Measurements from ENCODE around the gene RUNX3.
"Not testable (repeated sequence)": the region's sequence is repeated elsewhere in the genome, so short reads cannot be mapped to it uniquely, and the experiment has no call there.

RUNX3 gene

GRCh38 chr1:24930260-24931145 lies at the start of gene RUNX3:
Gene RUNX3 (minus strand): TSS chr1:24930276. CDS start chr1:24929868, 408 bp downstream.
- Mint-ChIP-seq H3K27me3 (peaks cover 41% of the 10 kb centered on the region), H3K36me3 (ENCODE audit: low read depth) (peaks cover 35% of the 10 kb centered on the region), H3K4me3 (peak within 1 kb of the TSS; percentile 89), H3K4me1 (ENCODE audit: low read depth) (peaks cover 57% of the 10 kb centered on the region), H3K27ac (peak within 1 kb of the TSS; percentile 93), H3K9me3 (no peaks in the 10 kb centered on the region)
- intact Hi-C loops (cut with micrococcal nuclease) = no loop called here

GRCh38 chr1:24979232-24979631 lies 49.2 kb upstream of the RUNX3 start:
- Mint-ChIP-seq H3K9me3 (peaks cover 30% of the 10 kb centered on the region), H3K4me1 (ENCODE audit: low read depth) (peaks cover 20% of the 10 kb centered on the region), H3K27ac (peak overlapping the region; percentile 24), H3K27me3 (peaks cover 22% of the 10 kb centered on the region)
- H3K36me3 Mint-ChIP-seq (ENCODE audit: low read depth); intact Hi-C loops (cut with micrococcal nuclease); H3K4me3 Mint-ChIP-seq: not testable (repeated sequence)

GRCh38 chr1:24978383-24979032 lies 48.4 kb upstream of the RUNX3 start:
- H3K4me1 Mint-ChIP-seq (ENCODE audit: low read depth) = peaks cover 20% of the 10 kb centered on the region

GRCh38 chr1:24975391-24975790 lies 45.3 kb upstream of the RUNX3 start:
- no peaks in the 10 kb centered on the region for H3K36me3 Mint-ChIP-seq (ENCODE audit: low read depth)
- peaks cover 48% of the 10 kb centered on the region for H3K4me1 Mint-ChIP-seq (ENCODE audit: low read depth)
- H3K4me3 Mint-ChIP-seq = no peak overlapping the region
- H3K27me3 Mint-ChIP-seq = peaks cover 18% of the 10 kb centered on the region
- intact Hi-C loops (cut with micrococcal nuclease) = no loop called here
- H3K27ac Mint-ChIP-seq = no peak overlapping the region
- peaks cover 30% of the 10 kb centered on the region for H3K9me3 Mint-ChIP-seq

More at GRCh38 chr1:24978383-24979032, 48.4 kb upstream of the RUNX3 start:
- no peak overlapping the region for H3K27ac Mint-ChIP-seq
- peaks cover 20% of the 10 kb centered on the region for H3K27me3 Mint-ChIP-seq
- H3K9me3 Mint-ChIP-seq = peaks cover 30% of the 10 kb centered on the region
- H3K36me3 Mint-ChIP-seq (ENCODE audit: low read depth) = no peaks in the 10 kb centered on the region
- no peak overlapping the region for H3K4me3 Mint-ChIP-seq
- intact Hi-C loops (cut with micrococcal nuclease) = no loop called here

GRCh38 chr1:24973315-24973714 lies 43.2 kb upstream of the RUNX3 start:
- H3K27me3 Mint-ChIP-seq = peaks cover 28% of the 10 kb centered on the region
- no peaks in the 10 kb centered on the region for H3K36me3 Mint-ChIP-seq (ENCODE audit: low read depth)
- no peak overlapping the region for H3K27ac Mint-ChIP-seq
- peaks cover 30% of the 10 kb centered on the region for H3K9me3 Mint-ChIP-seq
- intact Hi-C loops (cut with micrococcal nuclease) = no loop called here
- H3K4me3 Mint-ChIP-seq = no peak overlapping the region
- peaks cover 55% of the 10 kb centered on the region for H3K4me1 Mint-ChIP-seq (ENCODE audit: low read depth)

- no peak overlapping the region for H3K4me3 Mint-ChIP-seq
- peaks cover 30% of the 10 kb centered on the region for H3K9me3 Mint-ChIP-seq
- H3K4me1 Mint-ChIP-seq (ENCODE audit: low read depth) = peaks cover 51% of the 10 kb centered on the region
Measured at GRCh38 chr1:24972915-24973242, 42.8 kb upstream of the RUNX3 start.

GRCh38 chr1:24972221-24972914 lies 42.3 kb upstream of the RUNX3 start:
- no peak overlapping the region for H3K4me3 Mint-ChIP-seq
- no peaks in the 10 kb centered on the region for H3K36me3 Mint-ChIP-seq (ENCODE audit: low read depth)
- peaks cover 30% of the 10 kb centered on the region for H3K9me3 Mint-ChIP-seq
- peaks cover 24% of the 10 kb centered on the region for H3K27me3 Mint-ChIP-seq
- H3K27ac Mint-ChIP-seq = no peak overlapping the region
- H3K4me1 Mint-ChIP-seq (ENCODE audit: low read depth) = peaks cover 49% of the 10 kb centered on the region
- intact Hi-C loops (cut with micrococcal nuclease) = no loop called here

More at GRCh38 chr1:24972915-24973242, 42.8 kb upstream of the RUNX3 start:
- Mint-ChIP-seq H3K36me3 (ENCODE audit: low read depth) (no peaks in the 10 kb centered on the region), H3K27me3 (peaks cover 26% of the 10 kb centered on the region), H3K27ac (no peak overlapping the region)
- intact Hi-C loops (cut with micrococcal nuclease) = no loop called here

GRCh38 chr1:24970926-24971875 lies 41.1 kb upstream of the RUNX3 start:
- H3K27ac Mint-ChIP-seq = peak overlapping the region; percentile 1
- H3K36me3 Mint-ChIP-seq (ENCODE audit: low read depth) = no peaks in the 10 kb centered on the region
- peaks cover 20% of the 10 kb centered on the region for H3K9me3 Mint-ChIP-seq
- no peak overlapping the region for H3K4me3 Mint-ChIP-seq
- intact Hi-C loops (cut with micrococcal nuclease) = no loop called here
- H3K27me3 Mint-ChIP-seq = peaks cover 20% of the 10 kb centered on the region
- H3K4me1 Mint-ChIP-seq (ENCODE audit: low read depth) = peaks cover 60% of the 10 kb centered on the region

- Mint-ChIP-seq H3K36me3 (ENCODE audit: low read depth) (no peaks in the 10 kb centered on the region), H3K27me3 (peaks cover 20% of the 10 kb centered on the region), H3K4me1 (ENCODE audit: low read depth) (peaks cover 68% of the 10 kb centered on the region), H3K27ac (peak overlapping the region; percentile 1), H3K4me3 (no peak overlapping the region), H3K9me3 (peaks cover 12% of the 10 kb centered on the region)
- intact Hi-C loops (cut with micrococcal nuclease) = no loop called here
Measured at GRCh38 chr1:24970399-24970753, 40.3 kb upstream of the RUNX3 start.

GRCh38 chr1:24969596-24970398 lies 39.7 kb upstream of the RUNX3 start:
- Mint-ChIP-seq H3K9me3 (peaks cover 6% of the 10 kb centered on the region), H3K27me3 (peaks cover 20% of the 10 kb centered on the region), H3K4me3 (no peak overlapping the region), H3K4me1 (ENCODE audit: low read depth) (peaks cover 74% of the 10 kb centered on the region), H3K36me3 (ENCODE audit: low read depth) (no peaks in the 10 kb centered on the region), H3K27ac (peak overlapping the region; percentile 18)
- intact Hi-C loops (cut with micrococcal nuclease) = no loop called here

GRCh38 chr1:24968941-24969585 lies 39.0 kb upstream of the RUNX3 start:
- H3K27ac Mint-ChIP-seq = no peak overlapping the region

GRCh38 chr1:24967962-24968361 lies 37.9 kb upstream of the RUNX3 start:
- intact Hi-C loops (cut with micrococcal nuclease) = no loop called here
- peaks cover 22% of the 10 kb centered on the region for H3K27me3 Mint-ChIP-seq
- no peaks in the 10 kb centered on the region for H3K9me3 Mint-ChIP-seq
- H3K36me3 Mint-ChIP-seq (ENCODE audit: low read depth) = no peaks in the 10 kb centered on the region
- H3K27ac Mint-ChIP-seq = no peak overlapping the region
- no peak overlapping the region for H3K4me3 Mint-ChIP-seq
- peaks cover 84% of the 10 kb centered on the region for H3K4me1 Mint-ChIP-seq (ENCODE audit: low read depth)

More at GRCh38 chr1:24968941-24969585, 39.0 kb upstream of the RUNX3 start:
- Mint-ChIP-seq H3K36me3 (ENCODE audit: low read depth) (no peaks in the 10 kb centered on the region), H3K9me3 (no peaks in the 10 kb centered on the region), H3K4me3 (no peak overlapping the region), H3K4me1 (ENCODE audit: low read depth) (peaks cover 81% of the 10 kb centered on the region), H3K27me3 (peaks cover 20% of the 10 kb centered on the region)
- intact Hi-C loops (cut with micrococcal nuclease) = no loop called here

All from dendritic cell treated with granulocyte-macrophage colony-stimulating factor and Interleukin-4, amounts not matched to agents 40 ng/mL and 50 ng/mL, for 4 days (primary cell).